K562 (cell line): Measurements from ENCODE around the gene SPATA13. TPM values are rescaled to one million over a fixed set of nuclear protein-coding genes. Genes with fewer than 3 reads are reported as not detected.

Source experiments
- CHD7 ChIP-seq: fragments of 200-600 bp; sonication (generic); IDR thresholded peaks from one replicate; pipeline ENCODE4 v1.6.1; 2012; ENCODE audit warnings: mild to moderate bottlenecking, low read depth, low read length, inconsistent platforms
- ZBED1 ChIP-seq: IDR thresholded peaks from 2 replicates; pipeline ENCODE4 v1.6.1; 2014
- ZNF175 ChIP-seq: fragments of 200-800 bp; sonication (Bioruptor generic); IDR thresholded peaks from 2 replicates; pipeline ENCODE4 v1.6.1; 2016; ENCODE audit warnings: low read depth, mild to moderate bottlenecking, missing genetic modification characterization, missing compliant biosample characterization
- polyA plus RNA-seq, 8 experiments: library from polyadenylated mRNA; depleted of rRNA in 4 of 8; stranded (reverse) in 5 of 8; unstranded in 3 of 8; fragments of >200 nt; fragmentation: Nextera tagmentation in 2 of 8; fragmentation: Illumina TruSeq in 1 of 8; extraction: Ambion mirVana in 2 of 8; extraction: Trizol in 1 of 8; gene quantifications; 2 replicates each; pipeline versions ENCODE4 v1.2.1 to v1.2.3, GENCODE V29; 2011 to 2014; ENCODE audit warnings: inconsistent platforms in 1 of 8, missing spikeins in 1 of 8
- total RNA-seq, 7 experiments: library from RNA; depleted of rRNA in 6 of 7; stranded (reverse); fragments of >200 nt in 6 of 7; fragmentation: Illumina TruSeq in 2 of 7; extraction: Trizol in 2 of 7; gene quantifications; 2 replicates each; pipeline versions ENCODE4 v1.2.1 to v1.2.3, GENCODE V29; 2011 to 2021; ENCODE audit warnings: low replicate concordance in 1 of 7

Gene SPATA13
- total and polyA plus RNA-seq, 9 of the 15 experiments (the other 6 are each of a cell fraction or from before 2014, with no cell fraction given) = 0.08 to 0.99 (median 0.21) TPM; not detected in 2

- TF ChIP-seq CHD7 (no peak), ZBED1 (no peak), ZNF175 (no peak)
Observed at GRCh38 chr13:24141333-24141910, 19.1 kb upstream of the SPATA13 start (continued).
